ENCODE measurements around the gene NAT8L.

GRCh38 chr4:2075987-2076907, 17.1 kb downstream of the NAT8L start:
- TF ChIP-seq YY1 (IDR thresholded peaks at IDR 0.05; ENCODE audit: insufficient read depth, insufficient read length): no peak
- TF ChIP-seq SUZ12 (IDR thresholded peaks at IDR 0.05; ENCODE audit: extremely low read depth, insufficient read depth, insufficient read length): no peak

All from NT2/D1 (cell line).